ENCODE data around the gene ADCY10.
A peak's percentile ranks its signal among the peaks of the same experiment; 100 is the strongest.

DNA sequence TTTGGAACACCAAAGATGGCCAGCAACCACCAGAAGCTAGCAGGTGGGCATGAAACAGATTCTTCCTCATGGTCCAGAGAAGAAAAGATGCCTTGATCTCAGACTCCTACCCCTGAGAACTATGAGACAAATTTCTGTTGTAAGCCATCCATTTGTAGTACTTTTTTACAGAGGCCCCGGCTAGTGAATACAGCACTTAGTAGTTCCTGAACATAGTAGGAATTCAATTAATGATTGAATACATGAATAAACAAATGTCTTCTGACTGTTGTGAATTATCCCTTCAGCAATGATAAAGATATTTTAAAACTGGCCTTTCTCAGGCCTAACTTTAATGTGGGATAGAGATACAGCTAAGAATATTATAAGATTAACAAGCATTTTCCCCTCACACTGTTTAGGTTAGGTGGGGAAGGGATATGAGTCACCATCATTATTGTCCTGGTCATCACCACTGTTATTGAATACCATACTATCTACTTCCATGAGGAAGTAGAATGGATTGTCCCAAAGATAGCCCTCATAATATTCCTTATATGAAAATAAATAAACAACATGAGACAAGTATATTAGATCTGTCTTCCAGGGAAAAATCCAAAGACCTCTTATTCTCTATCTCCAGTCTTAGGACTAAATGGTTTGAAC lies 51.4 kb downstream of the ADCY10 start:
- TF ChIP-seq, protein P1, sequence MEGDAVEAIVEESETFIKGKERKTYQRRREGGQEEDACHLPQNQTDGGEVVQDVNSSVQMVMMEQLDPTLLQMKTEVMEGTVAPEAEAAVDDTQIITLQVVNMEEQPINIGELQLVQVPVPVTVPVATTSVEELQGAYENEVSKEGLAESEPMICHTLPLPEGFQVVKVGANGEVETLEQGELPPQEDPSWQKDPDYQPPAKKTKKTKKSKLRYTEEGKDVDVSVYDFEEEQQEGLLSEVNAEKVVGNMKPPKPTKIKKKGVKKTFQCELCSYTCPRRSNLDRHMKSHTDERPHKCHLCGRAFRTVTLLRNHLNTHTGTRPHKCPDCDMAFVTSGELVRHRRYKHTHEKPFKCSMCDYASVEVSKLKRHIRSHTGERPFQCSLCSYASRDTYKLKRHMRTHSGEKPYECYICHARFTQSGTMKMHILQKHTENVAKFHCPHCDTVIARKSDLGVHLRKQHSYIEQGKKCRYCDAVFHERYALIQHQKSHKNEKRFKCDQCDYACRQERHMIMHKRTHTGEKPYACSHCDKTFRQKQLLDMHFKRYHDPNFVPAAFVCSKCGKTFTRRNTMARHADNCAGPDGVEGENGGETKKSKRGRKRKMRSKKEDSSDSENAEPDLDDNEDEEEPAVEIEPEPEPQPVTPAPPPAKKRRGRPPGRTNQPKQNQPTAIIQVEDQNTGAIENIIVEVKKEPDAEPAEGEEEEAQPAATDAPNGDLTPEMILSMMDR (conservative IDR thresholded peaks at IDR 0.05; ENCODE audit: low read depth, low read length) = no peak
- no peak for TF ChIP-seq CHD1 (IDR thresholded peaks at IDR 0.05; ENCODE audit: low read depth, low read length)
- peak; percentile 87 for TF ChIP-seq FOS (IDR thresholded peaks at IDR 0.05; ENCODE audit: low read depth, low read length)
- no peak for TF ChIP-seq MAZ (IDR thresholded peaks at IDR 0.05; ENCODE audit: borderline replicate concordance, low read depth, low read length)
- TF ChIP-seq POLR2A (IDR thresholded peaks at IDR 0.05; ENCODE audit: low read depth, low read length) = no peak
- TF ChIP-seq MXI1 (IDR thresholded peaks at IDR 0.05; ENCODE audit: borderline replicate concordance, low read depth, low read length) = no peak
- TF ChIP-seq RFX5 (IDR thresholded peaks at IDR 0.05; ENCODE audit: low read depth, low read length) = no peak
- no peak for TF ChIP-seq RAD21 (IDR thresholded peaks at IDR 0.05; ENCODE audit: low read length)
- peak; percentile 51; the same call in 1 of the 2 replicates for TF ChIP-seq BHLHE40 (IDR thresholded peaks at IDR 0.05; ENCODE audit: low read depth, low read length)
- TF ChIP-seq, protein P2, sequence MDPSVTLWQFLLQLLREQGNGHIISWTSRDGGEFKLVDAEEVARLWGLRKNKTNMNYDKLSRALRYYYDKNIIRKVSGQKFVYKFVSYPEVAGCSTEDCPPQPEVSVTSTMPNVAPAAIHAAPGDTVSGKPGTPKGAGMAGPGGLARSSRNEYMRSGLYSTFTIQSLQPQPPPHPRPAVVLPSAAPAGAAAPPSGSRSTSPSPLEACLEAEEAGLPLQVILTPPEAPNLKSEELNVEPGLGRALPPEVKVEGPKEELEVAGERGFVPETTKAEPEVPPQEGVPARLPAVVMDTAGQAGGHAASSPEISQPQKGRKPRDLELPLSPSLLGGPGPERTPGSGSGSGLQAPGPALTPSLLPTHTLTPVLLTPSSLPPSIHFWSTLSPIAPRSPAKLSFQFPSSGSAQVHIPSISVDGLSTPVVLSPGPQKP (IDR thresholded peaks at IDR 0.05; ENCODE audit: borderline replicate concordance, low read depth, low read length) = no peak

Data from IMR-90 (cell line).